Activated CD4-positive, alpha-beta T cell treated with anti-CD3 and anti-CD28 coated beads, Interleukin-2, amount 50 U/mL, for 16 hours (primary cell): ENCODE measurements around the gene SMARCD1.

Experiments used
- DNase-seq: peaks from one replicate; pipeline ENCODE4 v3.0.0-alpha.2; 2020

The SMARCD1 gene

GRCh38 chr12:50084775-50085614, at the start of gene SMARCD1:
TSS of gene SMARCD1 (plus strand) at chr12:50085342. CDS start at chr12:50085370, 28 bp downstream.
- peak; percentile 92 for DNase-seq

DNA sequence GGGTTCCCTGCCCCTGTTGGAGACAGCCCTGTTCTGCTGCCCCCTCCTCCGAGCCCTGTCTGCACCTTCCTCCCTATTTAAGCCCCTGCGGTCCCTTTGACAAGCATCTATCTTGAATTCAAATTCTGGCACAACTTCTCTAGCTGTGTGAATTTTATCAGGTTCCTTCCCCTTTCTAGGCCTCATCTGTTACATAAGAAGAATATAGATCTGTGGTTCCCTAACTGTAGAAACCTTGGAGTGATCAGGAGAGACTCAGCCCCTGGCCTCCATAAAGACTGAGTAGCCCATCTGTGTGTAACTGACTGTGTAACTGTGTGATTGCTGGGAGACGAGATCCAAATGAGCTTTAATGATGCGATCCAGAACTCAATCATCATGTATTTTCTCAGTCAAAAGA, 46.8 kb upstream of the SMARCD1 start:
- no peak for DNase-seq

GRCh38 chr12:50039151-50039835, 45.8 kb upstream of the SMARCD1 start:
- peak; percentile 85 for DNase-seq

GRCh38 chr12:50040657-50041056, 44.5 kb upstream of the SMARCD1 start:
- DNase-seq: no peak

DNA sequence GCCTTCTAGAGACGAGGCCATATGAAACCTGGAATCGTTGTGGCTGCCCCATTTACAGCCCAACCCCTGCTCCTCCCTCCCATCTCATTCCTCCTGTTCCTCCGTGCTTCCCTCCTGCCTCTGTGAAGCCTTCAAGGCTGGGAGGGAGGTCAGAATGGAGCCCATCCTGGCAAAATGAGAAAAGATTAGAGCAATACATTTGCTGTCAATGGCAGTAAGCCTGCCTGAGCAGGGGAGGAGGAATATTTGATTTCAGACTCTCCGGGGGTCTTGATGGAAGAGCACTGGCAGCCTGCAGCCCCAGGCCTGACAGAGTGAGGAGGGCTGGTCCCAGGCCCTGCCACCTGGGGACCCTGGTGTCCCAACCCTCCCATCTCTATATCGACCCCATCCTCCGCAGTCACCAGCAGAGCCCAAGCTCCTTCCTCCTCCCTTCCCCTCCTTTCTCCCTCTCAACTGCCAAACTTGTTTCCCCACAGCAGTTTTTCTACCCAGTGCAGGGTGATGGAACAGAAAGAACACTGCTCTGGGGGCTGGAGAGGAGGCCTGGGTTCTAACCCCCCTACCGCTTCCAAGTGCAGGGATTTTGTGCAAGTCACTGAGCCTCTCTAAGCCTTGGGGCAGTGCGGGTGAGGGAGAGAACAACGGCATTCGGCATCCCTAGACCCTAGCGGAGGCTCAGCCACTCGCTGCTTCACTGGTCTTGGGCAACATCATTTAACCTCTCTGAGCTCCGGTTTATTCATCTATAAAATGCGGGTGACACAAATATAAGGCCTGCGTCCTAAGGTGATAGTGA, 43.9 kb upstream of the SMARCD1 start:
- DNase-seq: no peak

GRCh38 chr12:50041962-50042361, 43.2 kb upstream of the SMARCD1 start:
- DNase-seq: no peak

DNA sequence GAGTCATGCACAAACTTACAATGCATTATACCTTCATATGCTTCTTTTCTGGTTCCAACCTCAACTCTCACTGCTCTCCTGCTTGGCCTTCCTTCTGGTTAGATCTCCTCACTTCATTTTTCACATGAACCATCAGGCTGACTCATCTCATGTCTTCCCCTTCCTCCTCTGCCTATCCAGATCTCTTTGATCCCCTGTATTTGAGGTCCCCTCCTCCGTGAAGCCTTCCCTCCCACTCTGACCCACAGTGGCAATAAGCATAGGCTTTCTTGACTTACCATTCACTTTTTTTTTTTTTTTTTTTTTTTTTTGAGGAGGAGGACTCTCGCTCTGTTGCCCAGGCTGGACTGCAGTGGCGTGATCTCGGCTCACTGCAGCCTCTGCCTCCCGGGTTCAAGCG, 42.4 kb upstream of the SMARCD1 start:
- no peak for DNase-seq

DNA sequence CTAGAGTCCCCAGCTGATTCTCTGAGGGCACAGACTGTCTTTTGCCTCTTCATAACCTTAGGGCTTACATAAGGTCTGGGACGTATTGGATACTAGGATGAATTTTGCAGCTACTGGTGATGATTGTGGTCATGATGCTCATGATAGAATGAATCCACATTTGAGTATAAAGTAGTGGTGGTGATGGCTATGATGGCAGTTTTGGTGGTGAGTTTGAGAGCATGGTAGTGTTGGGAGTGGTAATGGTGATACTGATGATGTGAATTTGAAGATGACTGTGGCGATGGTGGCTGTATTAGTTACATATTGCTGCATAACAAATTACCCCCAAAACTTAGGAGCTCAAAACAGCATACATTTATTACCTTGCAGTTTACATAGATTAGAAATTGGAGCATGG, 41.8 kb upstream of the SMARCD1 start:
- DNase-seq: no peak

GRCh38 chr12:50043854-50044253, 41.3 kb upstream of the SMARCD1 start:
- peak; percentile 13 for DNase-seq

GRCh38 chr12:50047693-50048250, 37.4 kb upstream of the SMARCD1 start:
- DNase-seq: no peak

DNA sequence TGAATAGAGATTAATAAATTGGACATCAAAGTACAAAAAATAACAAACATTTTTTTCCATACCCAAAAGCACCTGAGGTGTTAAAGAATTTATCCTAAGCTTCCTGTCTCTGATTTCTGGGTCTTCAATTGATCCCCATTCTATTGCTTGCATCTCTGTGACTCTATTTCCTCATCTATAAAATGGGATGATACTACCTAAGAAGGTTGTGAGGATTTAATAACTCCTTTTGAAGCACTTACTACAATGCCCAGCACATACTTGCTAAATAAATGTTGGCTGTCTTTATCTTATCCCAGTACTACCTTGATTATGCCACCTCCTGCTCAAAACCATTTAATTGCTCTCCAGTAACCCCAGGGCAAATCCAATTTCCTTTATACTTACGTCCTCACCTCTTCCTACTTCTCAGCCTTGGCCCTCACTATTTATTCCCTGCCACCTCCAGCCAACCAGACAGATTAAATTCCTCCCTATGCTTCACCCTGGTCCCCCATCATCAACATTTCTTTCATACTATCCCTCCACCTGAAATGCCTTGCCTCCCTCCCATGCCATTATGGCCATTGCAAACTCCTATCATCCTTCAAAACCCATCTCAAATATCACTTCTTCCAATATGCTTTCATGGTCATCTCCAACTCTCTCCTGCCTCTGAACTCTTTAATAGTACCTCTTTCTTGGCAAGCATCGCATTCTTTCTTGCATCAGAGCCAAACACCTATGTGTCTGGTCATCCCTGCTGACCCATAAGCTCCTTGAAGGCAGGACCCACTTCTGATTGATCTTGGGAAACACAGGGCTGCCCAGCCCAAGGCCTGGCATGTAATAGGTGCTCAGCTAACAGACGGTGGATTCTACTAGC, 35.7 kb upstream of the SMARCD1 start:
- DNase-seq: no peak

DNA sequence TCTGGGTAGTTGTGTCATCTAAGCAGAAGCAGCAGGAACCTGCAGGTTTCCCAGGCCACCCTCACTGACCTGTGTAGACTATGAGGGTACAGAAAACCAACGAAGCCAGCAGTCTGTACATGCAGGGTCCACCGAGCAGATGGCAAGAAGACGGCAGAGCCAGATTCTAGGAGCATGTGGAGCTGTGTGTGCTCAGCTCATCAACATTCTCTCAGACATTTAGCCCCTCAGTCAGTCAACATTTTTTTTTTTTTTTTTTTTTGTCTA, 35.1 kb upstream of the SMARCD1 start:
- no peak for DNase-seq

DNA sequence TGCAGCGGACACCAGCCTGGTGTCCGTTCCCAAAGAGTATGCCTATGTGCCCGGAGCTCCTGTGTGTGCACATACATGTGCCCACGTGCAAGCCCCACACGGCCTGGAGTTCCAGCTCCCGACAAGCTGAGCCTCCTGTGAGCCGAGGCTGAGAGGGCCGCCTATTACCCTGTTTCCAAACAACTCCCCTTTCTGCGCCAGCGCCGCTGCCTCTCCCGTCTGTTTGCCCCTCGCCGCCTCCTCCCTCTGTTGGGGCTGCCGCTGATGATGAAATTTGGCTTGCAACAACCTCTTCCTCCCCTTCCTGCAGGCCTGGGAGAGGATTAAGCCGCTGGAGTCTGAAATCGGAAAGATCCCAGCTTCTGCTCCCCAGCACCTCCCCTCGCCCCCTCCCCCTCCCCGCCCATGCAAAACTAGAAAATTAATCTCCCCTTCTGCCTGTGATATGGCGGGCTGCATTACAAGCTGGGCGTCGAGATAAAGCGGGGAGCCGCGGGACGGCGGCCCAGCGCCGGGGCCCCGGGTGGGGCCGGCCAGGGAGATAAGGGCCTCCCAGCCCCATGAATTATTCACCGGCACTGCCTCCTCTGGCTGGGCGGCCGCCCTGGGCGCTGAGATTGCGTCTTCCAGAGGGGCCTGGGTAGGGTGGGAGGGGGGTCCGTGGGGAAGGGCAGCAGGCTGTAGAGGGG, 34.6 kb upstream of the SMARCD1 start:
- no peak for DNase-seq

DNA sequence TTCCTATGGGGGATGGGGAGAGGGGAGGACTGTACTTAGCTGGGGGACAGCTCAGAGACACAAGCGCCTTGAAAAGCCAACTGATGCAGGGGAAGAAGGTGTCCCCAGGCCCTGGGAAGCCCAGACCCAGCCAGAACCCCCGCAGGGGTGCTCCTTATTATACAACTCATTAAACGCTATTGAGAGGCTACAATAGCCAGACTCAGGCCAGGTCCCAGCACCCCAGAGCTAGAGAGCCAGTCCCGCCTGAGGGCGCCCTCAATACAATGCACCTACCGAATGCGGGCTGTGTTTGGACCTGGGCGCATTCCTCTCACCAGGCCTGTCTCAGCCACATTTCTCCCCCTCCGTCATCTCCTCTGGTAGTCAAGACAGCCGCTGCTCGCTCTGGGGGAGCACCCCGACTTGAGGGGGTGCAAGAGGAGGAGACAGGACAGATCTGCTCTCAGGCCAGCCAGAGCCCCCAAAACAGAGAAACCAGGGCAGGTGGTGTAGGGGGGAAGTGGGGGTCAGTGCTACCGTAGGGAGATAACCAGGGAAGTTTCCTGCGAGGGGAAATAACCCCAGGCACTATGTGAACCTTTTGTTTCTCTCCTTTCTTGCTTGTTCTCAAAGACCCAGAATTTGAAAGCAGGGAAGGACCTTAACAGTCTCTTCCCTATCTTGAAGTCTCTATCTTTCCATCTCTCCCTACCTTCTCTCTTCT, 33.9 kb upstream of the SMARCD1 start:
- no peak for DNase-seq

DNA sequence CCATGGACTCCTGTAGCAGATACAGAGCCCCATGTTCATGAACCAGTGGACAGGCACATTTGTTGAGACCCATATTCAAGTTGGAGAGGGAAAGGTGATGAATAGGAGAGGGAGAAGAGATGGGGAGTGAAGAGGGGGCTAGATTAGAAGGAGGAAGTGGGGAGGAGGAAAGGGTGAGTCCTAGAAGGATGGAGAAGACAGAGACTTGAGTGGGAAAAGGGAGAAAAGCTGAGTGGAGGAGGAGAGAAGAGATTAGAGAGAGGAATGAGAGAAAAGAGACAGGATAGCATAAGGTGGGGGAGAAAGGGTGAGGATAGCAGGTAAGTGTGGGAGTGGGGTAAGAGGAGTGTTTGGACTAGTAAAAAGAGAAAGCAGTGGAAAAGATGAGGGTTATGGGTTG, 32.6 kb upstream of the SMARCD1 start:
- no peak for DNase-seq

- DNase-seq: no peak
Observed at GRCh38 chr12:50052964-50053363, 32.2 kb upstream of the SMARCD1 start.

DNA sequence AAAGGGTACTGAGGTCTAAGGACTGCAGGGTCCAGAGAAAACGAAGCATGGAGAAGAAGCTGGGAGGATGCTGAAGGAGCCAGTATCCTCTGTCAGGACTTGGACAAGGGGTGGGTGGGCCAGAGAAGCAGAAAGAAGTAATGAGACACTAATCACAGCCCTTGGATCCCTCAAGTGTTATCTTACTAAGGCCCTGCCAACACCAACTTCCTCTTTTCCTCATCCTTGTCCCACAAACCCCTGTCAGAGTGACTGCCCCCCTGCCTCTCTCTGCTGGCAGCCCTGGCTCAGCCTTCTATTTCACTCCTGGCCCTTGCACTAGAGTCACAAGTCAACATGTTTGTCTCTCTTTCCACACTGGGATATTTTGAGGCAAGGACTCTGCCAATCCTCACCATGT, 31.6 kb upstream of the SMARCD1 start:
- DNase-seq: no peak

- peak; percentile 64 for DNase-seq
Observed at GRCh38 chr12:50055831-50056638, 29.1 kb upstream of the SMARCD1 start.

DNA sequence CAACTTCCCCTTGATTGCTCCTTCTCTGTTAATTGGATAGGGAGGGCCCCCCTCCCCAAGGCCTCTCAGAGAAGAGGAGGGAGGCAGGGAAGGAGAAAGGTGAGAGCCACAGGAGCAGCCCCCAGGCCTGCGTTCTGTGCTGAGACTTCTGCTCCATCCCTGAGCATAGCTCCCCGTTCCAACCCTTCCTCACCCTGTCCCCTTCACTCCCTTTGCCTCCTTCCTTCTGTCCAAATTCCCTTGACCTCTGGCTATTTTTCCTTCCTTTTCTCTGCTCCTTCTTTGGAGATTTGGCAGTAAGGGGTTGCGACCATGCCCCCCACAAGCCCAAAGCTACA, 28.5 kb upstream of the SMARCD1 start:
- DNase-seq: no peak
